ENCODE results near the gene RAPGEF6.

DNA sequence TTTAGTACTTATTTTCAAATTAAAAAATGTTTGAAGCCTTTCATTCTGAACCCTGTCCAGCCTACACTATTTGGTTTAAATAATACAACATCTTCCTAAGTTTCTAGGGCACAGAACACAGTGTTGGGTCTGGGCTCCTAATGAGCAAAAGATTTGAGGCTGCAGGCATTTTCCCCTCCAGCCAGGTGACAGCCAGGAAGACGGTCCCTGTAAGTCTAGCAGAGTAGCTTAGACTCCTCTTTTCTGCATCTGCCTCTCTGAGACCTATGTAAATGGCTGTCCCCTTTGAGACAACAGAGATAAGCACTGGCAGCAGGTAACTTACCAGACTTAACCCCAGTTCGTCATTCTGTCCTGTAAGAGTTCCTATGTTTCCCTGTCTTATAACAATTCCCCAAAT, 229.4 kb downstream of the RAPGEF6 start:
- TF ChIP-seq POLR2A (IDR thresholded peaks at IDR 0.05): no peak
- TF ChIP-seq, protein P1, sequence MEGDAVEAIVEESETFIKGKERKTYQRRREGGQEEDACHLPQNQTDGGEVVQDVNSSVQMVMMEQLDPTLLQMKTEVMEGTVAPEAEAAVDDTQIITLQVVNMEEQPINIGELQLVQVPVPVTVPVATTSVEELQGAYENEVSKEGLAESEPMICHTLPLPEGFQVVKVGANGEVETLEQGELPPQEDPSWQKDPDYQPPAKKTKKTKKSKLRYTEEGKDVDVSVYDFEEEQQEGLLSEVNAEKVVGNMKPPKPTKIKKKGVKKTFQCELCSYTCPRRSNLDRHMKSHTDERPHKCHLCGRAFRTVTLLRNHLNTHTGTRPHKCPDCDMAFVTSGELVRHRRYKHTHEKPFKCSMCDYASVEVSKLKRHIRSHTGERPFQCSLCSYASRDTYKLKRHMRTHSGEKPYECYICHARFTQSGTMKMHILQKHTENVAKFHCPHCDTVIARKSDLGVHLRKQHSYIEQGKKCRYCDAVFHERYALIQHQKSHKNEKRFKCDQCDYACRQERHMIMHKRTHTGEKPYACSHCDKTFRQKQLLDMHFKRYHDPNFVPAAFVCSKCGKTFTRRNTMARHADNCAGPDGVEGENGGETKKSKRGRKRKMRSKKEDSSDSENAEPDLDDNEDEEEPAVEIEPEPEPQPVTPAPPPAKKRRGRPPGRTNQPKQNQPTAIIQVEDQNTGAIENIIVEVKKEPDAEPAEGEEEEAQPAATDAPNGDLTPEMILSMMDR (IDR thresholded peaks at IDR 0.05): no peak

All from right lobe of liver (tissue), 4 donors.